ENCODE results near the gene STX19.
A peak's percentile ranks its signal among the peaks of the same experiment; 100 is the strongest.

The STX19 gene

GRCh38 chr3:94028093-94028837 lies at the start of gene STX19:
Gene STX19, minus strand, starts transcription at chr3:94028597. Its CDS starts 13,328 bp downstream, at chr3:94015269.
- H3K4me3 ChIP-seq (ENCODE audit: low read depth, low read length): no peak within 1 kb of the TSS
- no peak for TF ChIP-seq CTCF (IDR thresholded peaks at IDR 0.05; ENCODE audit: low read depth, low read length, missing control alignments)
- in situ Hi-C loops (cut with HindIII; ENCODE audit: low sequenced_read_pairs): no loop called here
- DNase-seq (ENCODE audit: low read depth): no peak

GRCh38 chr3:94076055-94076454 lies 47.7 kb upstream of the STX19 start:
- in situ Hi-C loops (cut with HindIII; ENCODE audit: low sequenced_read_pairs): no loop called here
- H3K4me3 ChIP-seq (ENCODE audit: low read depth, low read length): no peak overlapping the region
- DNase-seq (ENCODE audit: low read depth): no peak
- TF ChIP-seq CTCF (IDR thresholded peaks at IDR 0.05; ENCODE audit: low read depth, low read length, missing control alignments): no peak

GRCh38 chr3:94071713-94072284 lies 43.4 kb upstream of the STX19 start:
- DNase-seq (ENCODE audit: low read depth): no peak
- no peak overlapping the region for H3K4me3 ChIP-seq (ENCODE audit: low read depth, low read length)
- TF ChIP-seq CTCF (IDR thresholded peaks at IDR 0.05; ENCODE audit: low read depth, low read length, missing control alignments): no peak
- in situ Hi-C loops (cut with HindIII; ENCODE audit: low sequenced_read_pairs): no loop called here

- H3K4me3 ChIP-seq (ENCODE audit: low read depth, low read length): no peak overlapping the region
- in situ Hi-C loops (cut with HindIII; ENCODE audit: low sequenced_read_pairs): no loop called here
- DNase-seq (ENCODE audit: low read depth): no peak
- TF ChIP-seq CTCF (IDR thresholded peaks at IDR 0.05; ENCODE audit: low read depth, low read length, missing control alignments): no peak
Observed at GRCh38 chr3:94070341-94070911, 42.0 kb upstream of the STX19 start.

- H3K4me3 ChIP-seq (ENCODE audit: low read depth, low read length): no peak overlapping the region
Observed at GRCh38 chr3:94069194-94069813, 40.9 kb upstream of the STX19 start.

More at GRCh38 chr3:94069194-94069813, 40.9 kb upstream of the STX19 start:
- peak; percentile 20 for TF ChIP-seq CTCF (IDR thresholded peaks at IDR 0.05; ENCODE audit: low read depth, low read length, missing control alignments)
- in situ Hi-C loops (cut with HindIII; ENCODE audit: low sequenced_read_pairs): no loop called here
- no peak for DNase-seq (ENCODE audit: low read depth)

Data from astrocyte of the cerebellum (primary cell).